SK-N-MC (cell line): ENCODE measurements around the gene NR3C1.

ENCODE experiments used
- EZH2 ChIP-seq: fragments of 200-600 bp; sonication (generic); IDR thresholded peaks from one replicate; pipeline ENCODE4 v1.6.1; 2017; ENCODE audit warnings: antibody characterized with exemption
- FOXP2 ChIP-seq: optimal IDR thresholded peaks from 2 replicates; pipeline ENCODE3; 2011; ENCODE audit warnings: mild to moderate bottlenecking, moderate library complexity; ENCODE audit not compliant: insufficient read depth; ENCODE audit errors: extremely low read length, control extremely low read depth
- POLR2AphosphoS5 ChIP-seq: IDR thresholded peaks from 2 replicates; pipeline ENCODE4 v1.6.1; 2012; ENCODE audit warnings: mild to moderate bottlenecking, low read depth, low read length, borderline replicate concordance

- TF ChIP-seq EZH2 (no peak), POLR2AphosphoS5 (no peak), FOXP2 (no peak)
Observed at GRCh38 chr5:143443330-143443729, 39.8 kb upstream of the NR3C1 start.
